ENCODE data around the gene CREB3L2.

- TF ChIP-seq CTCF (conservative IDR thresholded peaks at IDR 0.05) = no peak
- no peak for TF ChIP-seq EZH2 (IDR thresholded peaks at IDR 0.05; ENCODE audit: low read depth)
These were observed 33.0 kb downstream of the CREB3L2 start for GRCh38 chr7:137968890-137969289.

Data from PC-9 (cell line).